NCI-H526 treated with DMSO at 0.1 percent for 48 hours (cell line): ENCODE results near the gene GTF2F1.
"Not testable (repeated sequence)": the region's sequence is repeated elsewhere in the genome, so short reads cannot be mapped to it uniquely, and the experiment has no call there.

Experiments used
- DNase-seq: peaks from one replicate; lab custom pipeline; 2025; lab: John Stamatoyannopoulos, UW

GTF2F1 gene

GRCh38 chr19:6355321-6356040, 37.5 kb downstream of the GTF2F1 start:
- DNase-seq, result not testable (repeated sequence)

DNA sequence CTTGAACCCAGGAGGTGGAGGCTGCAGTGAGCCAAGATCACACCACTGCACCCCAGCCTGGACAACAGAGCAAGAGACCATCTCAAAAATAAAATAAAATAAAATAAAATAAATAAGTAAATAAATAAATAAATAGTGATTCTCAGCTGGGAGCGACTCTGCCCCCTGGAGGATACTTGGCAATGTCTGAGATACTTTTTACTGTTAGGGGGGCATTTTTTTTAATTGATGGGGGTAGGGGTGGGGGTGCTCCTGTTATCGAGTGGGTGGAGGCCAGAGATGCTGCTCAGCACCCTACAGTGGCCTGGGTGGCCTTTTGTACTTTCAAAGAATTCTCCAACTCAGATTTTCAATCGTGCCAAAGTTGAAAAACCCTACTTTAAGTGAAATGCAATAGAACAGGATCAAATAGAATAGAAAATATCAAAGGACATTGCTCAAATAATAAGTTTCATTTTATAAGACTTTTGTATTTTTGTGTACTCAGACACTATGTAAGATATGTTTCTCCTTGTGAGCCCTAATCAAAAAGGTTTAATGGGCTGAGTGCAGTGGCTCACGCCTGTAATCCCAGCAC, 38.8 kb downstream of the GTF2F1 start:
- no peak for DNase-seq

DNA sequence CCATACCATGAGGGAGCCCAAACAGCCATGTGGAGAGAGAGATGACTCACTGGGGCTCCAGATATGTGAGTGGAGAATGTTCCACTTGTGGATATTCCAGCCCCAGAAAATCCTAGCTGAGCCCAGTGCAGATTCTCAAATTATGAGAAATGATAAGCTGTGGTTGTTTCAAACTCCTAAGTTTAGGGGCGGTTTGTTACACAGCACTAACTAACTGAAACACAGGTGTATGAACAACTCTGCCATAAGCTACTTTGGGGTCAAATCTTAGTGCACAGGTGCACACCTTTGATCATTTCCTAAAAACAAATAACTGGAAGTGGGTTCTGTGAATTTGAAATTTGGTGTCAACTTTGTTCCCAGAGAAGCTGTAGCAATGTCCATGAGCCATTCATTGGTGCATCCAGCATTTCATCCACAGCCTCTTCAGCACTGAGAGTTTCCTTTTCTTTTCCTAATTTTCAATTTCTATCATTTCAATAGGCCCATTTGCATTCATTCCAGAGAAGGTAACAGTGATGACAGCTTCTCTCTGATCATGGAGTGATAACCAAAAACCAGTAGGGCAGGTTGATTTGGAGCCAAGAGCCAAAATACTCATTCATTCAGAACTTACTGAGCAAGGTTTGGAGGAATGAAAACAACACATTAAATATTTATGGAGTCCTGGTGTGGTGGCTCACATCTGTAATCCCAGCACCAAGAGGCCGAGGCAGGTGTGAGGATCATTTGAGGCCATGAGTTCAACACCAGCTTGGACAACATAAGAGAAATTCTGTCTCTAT, 40.4 kb downstream of the GTF2F1 start:
- no peak for DNase-seq

DNA sequence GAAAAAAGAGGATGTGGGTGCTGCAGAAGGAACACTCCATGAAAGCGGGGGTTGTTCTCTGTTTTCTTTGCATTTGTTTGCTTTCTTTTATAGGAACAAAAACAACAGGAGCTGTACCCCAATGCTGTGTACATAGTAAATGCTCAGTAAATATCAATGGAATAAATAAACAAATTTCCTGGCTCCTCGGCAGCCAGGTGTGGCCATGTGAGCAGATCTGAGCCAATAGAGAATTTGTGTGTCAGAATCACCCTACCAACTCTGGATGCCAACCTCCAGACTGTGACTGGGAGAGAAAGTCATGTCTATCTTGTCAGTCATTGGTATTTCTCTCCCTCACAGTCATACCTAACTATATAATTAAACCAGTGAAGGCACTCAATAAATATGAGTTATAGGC, 42.3 kb downstream of the GTF2F1 start:
- DNase-seq, result no peak

DNA sequence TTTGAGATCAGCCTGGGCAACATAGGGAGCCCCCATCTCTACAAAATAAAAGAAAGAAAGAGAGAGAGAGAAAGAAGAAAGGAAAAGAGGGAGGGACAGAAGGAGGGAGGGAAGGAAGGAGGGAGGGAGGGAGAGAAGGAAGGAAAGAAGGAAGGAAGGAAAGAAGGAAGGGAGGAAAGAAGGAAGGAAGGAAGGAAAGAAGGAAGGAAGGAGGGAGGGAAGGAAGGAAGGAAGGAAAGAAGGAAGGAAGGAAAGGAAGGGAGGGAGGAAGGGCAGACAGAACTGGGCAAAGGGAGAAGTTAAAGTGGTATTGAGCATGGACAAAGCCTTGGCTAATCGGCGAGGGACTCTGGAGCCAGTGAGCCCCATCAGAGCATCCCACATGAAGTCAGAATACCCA, 43.7 kb downstream of the GTF2F1 start:
- DNase-seq, result not testable (repeated sequence)

DNA sequence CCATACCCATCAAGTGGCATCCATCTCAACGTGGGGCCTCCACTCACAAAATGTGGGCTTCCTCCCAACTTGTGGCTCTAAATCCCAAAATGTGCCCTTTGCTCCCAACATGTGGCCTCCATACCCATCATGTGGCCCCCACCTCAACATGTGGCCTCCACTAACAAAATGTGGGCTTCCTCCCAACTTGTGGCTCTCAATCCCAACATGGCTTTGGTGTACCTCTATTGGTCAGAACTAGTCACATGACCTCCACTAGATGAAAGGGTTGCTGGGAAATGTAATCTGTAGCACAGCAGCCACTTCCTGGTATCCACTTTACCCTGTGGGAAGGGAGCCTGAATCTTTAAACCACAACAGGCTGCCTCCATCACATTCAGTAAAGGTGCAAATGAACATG, 49.5 kb downstream of the GTF2F1 start:
- DNase-seq, result no peak

GRCh38 chr19:6340493-6341201, 52.3 kb downstream of the GTF2F1 start:
- no peak for DNase-seq

- no peak for DNase-seq
These were observed 58.3 kb downstream of the GTF2F1 start for GRCh38 chr19:6334490-6335285.

DNA sequence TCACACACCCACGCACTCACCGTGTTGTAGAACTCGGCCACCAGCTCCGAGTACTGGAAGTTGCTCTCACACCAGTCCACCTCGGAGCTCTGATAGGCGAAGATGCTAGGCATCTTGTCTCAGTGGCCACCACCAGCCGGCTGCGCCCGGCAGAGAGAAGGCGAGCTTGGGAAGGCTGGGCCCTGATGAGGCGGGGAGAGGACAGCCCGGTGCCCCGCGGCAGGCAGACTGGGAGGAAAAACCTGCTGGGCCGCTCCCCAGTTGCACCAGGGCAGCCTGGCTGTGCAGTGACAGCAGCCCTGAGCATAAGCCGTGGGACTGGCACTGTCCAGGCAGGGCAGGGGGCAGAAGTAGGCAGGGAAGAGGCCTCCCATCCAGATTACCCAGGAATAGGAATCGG, 59.5 kb downstream of the GTF2F1 start, which contains the start of gene ACER1:
Gene ACER1, minus strand, starts transcription at position 174 of the 400 bp plus-strand sequence. Its CDS starts 61 bp downstream, at position 113.
- DNase-seq, result no peak
